Coronary artery (tissue), 2 donors: ENCODE measurements around the gene CCDC81.

Experiments
- DNase-seq: peaks from one replicate; pipeline ENCODE4 v3.0.0-alpha.2; 2017; ENCODE audit warnings: low spot score
- H3K27ac ChIP-seq, 2 donors: fragments of 200-600 bp; sonication (generic); one replicate each; pipeline ENCODE4 v1.5.1; 2016 to 2019
- H3K4me3 ChIP-seq: fragments of 200-600 bp; sonication (generic); 2 replicates; pipeline ENCODE4 v1.5.1; 2016; ENCODE audit warnings: mild to moderate bottlenecking, moderate library complexity
- TF ChIP-seq, protein P1 (sequence below): fragments of 200-600 bp; sonication (generic); IDR thresholded peaks from one replicate; pipeline ENCODE4 v1.5.1; 2019; ENCODE audit warnings: antibody characterized with exemption

The CCDC81 gene

DNA sequence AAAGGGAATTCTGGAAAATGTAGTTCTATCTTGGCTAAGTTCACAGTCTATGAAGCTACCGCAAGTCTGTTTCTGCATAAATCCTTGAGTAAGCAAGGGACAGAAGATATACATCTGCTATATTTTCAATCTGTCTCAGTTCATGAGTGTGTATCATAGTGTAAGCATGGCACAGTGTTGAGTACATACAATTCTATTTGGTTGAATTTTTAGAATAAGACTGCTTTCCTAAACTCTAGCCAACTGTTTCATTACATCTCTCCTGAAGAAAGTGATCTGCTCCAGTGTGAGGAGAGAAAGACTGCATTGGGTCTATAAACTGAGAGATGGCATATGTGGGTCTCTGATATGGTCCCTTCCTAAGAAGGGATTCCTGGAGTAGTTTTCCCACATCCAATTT is 2.6 kb upstream of the CCDC81 start:
- H3K27ac ChIP-seq, result no peak overlapping the region
- H3K4me3 ChIP-seq, result no peak overlapping the region
- TF ChIP-seq, protein P1, sequence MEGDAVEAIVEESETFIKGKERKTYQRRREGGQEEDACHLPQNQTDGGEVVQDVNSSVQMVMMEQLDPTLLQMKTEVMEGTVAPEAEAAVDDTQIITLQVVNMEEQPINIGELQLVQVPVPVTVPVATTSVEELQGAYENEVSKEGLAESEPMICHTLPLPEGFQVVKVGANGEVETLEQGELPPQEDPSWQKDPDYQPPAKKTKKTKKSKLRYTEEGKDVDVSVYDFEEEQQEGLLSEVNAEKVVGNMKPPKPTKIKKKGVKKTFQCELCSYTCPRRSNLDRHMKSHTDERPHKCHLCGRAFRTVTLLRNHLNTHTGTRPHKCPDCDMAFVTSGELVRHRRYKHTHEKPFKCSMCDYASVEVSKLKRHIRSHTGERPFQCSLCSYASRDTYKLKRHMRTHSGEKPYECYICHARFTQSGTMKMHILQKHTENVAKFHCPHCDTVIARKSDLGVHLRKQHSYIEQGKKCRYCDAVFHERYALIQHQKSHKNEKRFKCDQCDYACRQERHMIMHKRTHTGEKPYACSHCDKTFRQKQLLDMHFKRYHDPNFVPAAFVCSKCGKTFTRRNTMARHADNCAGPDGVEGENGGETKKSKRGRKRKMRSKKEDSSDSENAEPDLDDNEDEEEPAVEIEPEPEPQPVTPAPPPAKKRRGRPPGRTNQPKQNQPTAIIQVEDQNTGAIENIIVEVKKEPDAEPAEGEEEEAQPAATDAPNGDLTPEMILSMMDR, result no peak
- DNase-seq, result no peak

DNA sequence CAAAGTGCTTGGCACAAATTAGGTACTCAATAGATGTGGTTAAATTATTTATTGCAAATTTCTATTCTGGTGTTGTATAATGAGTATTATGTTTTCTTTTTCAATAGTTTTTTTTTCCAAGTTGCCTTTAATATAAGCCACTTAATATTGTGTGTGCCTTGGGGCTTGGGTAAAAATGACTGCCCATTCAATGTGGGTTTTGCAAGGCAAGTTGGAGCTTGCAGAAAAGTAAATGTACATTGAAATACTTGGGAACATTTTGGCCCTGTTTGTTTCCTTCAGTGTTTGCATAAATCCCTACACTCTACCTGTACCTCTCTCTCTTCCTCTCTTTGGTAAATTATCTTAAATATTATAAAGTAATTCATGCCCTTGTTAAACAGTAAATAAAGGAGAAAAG is 2.1 kb upstream of the CCDC81 start:
- TF ChIP-seq, protein P1, result no peak
- no peak for DNase-seq
- Histone ChIP-seq H3K27ac (no peak overlapping the region), H3K4me3 (no peak overlapping the region)

DNA sequence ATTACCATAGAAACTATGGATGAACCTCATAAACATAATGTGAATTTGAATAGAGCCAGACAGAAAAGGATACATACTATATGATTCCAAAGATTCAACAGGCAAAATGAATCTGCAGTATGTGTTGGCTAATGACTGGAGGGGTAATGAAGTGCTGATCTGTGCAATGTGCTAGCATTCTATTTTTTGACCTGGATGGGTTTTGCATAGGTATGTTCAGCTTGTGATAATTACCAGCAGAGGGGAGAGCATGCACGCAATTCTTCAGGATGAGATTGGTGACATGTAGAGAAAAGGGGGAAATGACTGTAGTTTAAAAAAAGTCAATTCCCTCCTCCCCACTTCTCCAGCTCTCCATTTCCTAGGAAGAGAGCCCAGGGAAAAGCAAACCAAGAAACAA is 618 bp upstream of the CCDC81 start:
- Histone ChIP-seq H3K4me3 (peak overlapping the region; percentile 63), H3K27ac (no peak overlapping the region)
- TF ChIP-seq, protein P1, result no peak
- DNase-seq, result no peak

DNA sequence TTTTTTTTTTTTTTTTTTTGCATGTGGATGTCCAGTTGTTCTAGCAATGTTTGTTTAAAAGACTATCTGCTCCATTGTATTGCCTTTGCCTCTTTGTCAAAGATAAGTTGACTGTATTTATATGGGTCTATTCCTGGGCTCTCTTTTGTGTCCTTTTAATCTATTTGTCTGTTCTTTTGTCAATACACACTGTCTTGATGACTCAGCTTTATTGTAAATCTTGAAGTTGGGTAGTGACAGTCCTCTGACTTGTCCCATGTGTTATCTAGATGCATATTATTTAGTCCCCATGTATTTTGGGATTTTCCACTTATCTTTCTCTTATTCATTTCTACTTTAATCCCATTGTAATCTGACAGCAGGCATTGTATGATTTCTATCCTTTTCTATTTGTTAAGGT is 3.3 kb downstream of the CCDC81 start:
- DNase-seq, result no peak
- Histone ChIP-seq H3K4me3 (no peak overlapping the region), H3K27ac (no peak overlapping the region)
- TF ChIP-seq, protein P1, result no peak

DNA sequence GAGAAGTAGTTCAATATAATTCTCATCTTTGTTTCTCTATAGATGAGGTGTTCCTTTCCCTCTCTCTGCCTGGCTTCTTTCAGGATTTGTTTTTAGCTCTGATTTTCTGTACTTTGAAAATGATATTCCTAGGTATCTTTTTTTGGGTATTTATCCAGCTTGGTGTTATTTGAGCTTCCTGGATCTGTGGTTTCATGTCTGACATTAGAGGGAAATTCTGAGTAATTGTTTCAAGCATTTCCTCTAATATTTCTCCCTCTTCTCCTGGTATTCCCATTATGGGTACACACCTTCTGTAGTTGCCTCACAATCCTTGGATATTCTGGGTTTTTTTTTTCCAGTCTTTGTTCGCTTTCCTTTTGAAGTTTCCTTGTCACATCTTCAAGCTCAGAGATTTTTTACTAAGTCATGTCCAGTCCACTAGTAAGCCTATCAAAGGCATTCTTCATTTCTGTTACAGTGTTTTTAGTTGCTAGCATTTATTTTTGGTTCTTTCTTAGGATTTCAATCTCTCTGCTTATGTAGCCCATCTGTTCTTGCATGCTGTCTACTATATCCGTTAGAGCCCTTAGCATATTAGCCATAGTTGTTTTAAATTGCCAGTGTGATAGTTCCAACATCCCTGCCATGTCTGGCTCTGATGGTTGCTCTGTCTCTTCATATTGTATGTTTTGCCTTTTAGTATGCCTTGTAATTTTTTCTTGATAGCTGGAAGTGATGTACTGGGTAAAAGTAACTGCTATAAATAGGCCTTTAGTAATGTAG is 5.8 kb downstream of the CCDC81 start:
- no peak for DNase-seq
- Histone ChIP-seq H3K4me3 (no peak overlapping the region), H3K27ac (no peak overlapping the region)
- TF ChIP-seq, protein P1, result no peak

DNA sequence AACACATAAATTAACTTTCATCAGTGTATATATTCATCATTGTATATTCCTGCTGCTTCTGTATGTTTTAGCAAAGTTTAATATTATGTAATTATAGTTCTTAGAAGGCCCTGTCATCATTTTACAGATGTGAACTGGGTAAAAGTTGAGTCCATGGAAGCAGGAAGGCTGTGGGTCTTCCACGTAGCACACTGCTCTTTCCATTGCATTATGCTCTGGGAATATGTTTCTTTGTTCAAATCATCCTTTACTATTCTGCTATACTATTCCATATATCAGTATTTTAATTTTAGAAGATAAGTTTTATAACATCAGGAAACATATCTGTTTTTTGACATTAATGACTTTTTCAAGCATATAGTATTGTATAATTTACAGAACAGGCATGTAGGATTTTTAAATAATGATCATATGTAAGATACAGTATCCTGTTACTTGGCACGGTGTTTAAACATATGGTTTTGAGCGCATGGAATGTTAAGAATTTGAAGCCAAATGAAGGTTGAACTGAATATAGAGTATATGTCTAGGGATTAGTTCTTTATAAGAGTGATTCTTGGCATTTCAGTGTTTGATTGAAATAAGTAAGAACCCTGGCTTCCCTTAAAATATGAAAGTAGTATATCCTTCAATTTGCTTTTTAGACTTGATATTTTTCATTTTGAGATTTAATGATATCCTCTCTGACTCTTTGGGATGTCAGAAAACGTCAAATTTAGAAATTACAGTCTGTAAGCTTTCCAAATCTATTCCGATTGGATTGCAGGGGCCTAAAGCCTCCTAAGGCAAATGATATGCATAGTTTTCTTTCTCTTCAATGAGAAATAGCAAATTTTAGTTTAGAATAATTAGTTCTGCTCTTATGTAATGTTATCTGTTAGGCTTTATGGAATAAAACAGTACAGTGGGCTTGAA is 8.6 kb downstream of the CCDC81 start:
- Histone ChIP-seq H3K27ac (no peak overlapping the region), H3K4me3 (no peak overlapping the region)
- TF ChIP-seq, protein P1, result no peak
- DNase-seq, result no peak
